Endothelial cell of umbilical vein (primary cell): ENCODE data around the gene RPL18. TPM values are rescaled to one million over a fixed set of nuclear protein-coding genes. Genes with fewer than 3 reads are reported as not detected.

Experiments used
- BruUV-seq: library from RNA; stranded (reverse); fragments of 400-500 nt; replicated peaks from 2 replicates; lab custom pipeline; 2021; lab: Mats Ljungman, UMichigan
- CTCF ChIA-PET: fragments of 300-600, 350-600 bp; sonication (Branson Sonifier 250); formaldehyde crosslinking; loops from one replicate; lab custom pipeline; 2021; ENCODE audit warnings: antibody characterized with exemption, inconsistent platforms; lab: Charles Lee
- POLR2A ChIA-PET: fragments of 300-600, 350-600 bp; sonication (Branson Sonifier 250); formaldehyde crosslinking; loops from one replicate; lab custom pipeline; 2021; ENCODE audit warnings: antibody characterized with exemption, inconsistent platforms; lab: Charles Lee
- DNase-seq: peaks from one replicate; pipeline ENCODE4 v3.0.0-alpha.2; 2011; ENCODE audit warnings: low read depth, low spot score
- FAIRE-seq: peaks from 2 replicates; lab custom pipeline; 2011; peaks lifted over from hg19 to GRCh38; lab: Jason Lieb, UNC
- H2AFZ ChIP-seq: 2 replicates; pipeline ENCODE4 v1.6.0; 2012; ENCODE audit warnings: low read depth, low read length, control low read depth, inconsistent platforms
- H3K27ac ChIP-seq: 2 replicates; pipeline ENCODE4 v1.5.1; 2011; ENCODE audit warnings: low read depth, mild to moderate bottlenecking, control low read depth, low read length, moderate library complexity; ENCODE audit not compliant: insufficient read depth
- H3K27me3 ChIP-seq, 2 experiments: 2 replicates each; pipeline versions ENCODE4 v1.6.0 to v1.6.1; 2011; ENCODE audit warnings: low read length in 2 of 2, mixed read lengths in 1 of 2; ENCODE audit not compliant: control insufficient read depth in 2 of 2, insufficient read depth in 2 of 2
- H3K36me3 ChIP-seq, 2 experiments: 2 replicates in 1 of 2; 3 replicates in 1 of 2; pipeline ENCODE4 v1.5.1; 2011; ENCODE audit warnings: low read length in 2 of 2, mild to moderate bottlenecking in 1 of 2, moderate library complexity in 1 of 2; ENCODE audit not compliant: control insufficient read depth in 2 of 2, insufficient read depth in 2 of 2; ENCODE audit errors: extremely low read depth in 1 of 2
- H3K4me1 ChIP-seq: 3 replicates; pipeline ENCODE4 v1.5.1; 2011; ENCODE audit warnings: mild to moderate bottlenecking, low read length; ENCODE audit not compliant: control insufficient read depth, insufficient read depth; ENCODE audit errors: extremely low read depth
- H3K4me2 ChIP-seq: 2 replicates; pipeline ENCODE4 v1.6.1; 2011; ENCODE audit warnings: low read length, control low read depth, mixed read lengths; ENCODE audit not compliant: insufficient read depth
- H3K4me3 ChIP-seq, 3 experiments: fragments of 200-600 bp in 1 of 3; sonication (generic), shearing (Covaris generic) in 1 of 3; replicated peaks in 1 of 3; 2 replicates each; pipeline ENCODE4 v1.5.1; 2011 to 2016; ENCODE audit warnings: control low read depth in 3 of 3, low read length in 3 of 3, mild to moderate bottlenecking in 2 of 3, inconsistent platforms in 1 of 3, low read depth in 1 of 3, moderate library complexity in 1 of 3; ENCODE audit not compliant: insufficient read depth in 1 of 3
- H3K79me2 ChIP-seq: 2 replicates; pipeline ENCODE4 v1.6.0; 2012; ENCODE audit warnings: low read length, inconsistent platforms; ENCODE audit not compliant: control insufficient read depth, insufficient read depth
- H3K9ac ChIP-seq: replicated peaks from 2 replicates; pipeline ENCODE3; 2011; ENCODE audit warnings: low read length, control low read depth; ENCODE audit not compliant: insufficient read depth; ENCODE audit errors: extremely low read depth
- H3K9me1 ChIP-seq: replicated peaks from 3 replicates; pipeline ENCODE4 v1.6.0; 2011; ENCODE audit warnings: mild to moderate bottlenecking, low read length; ENCODE audit not compliant: control insufficient read depth, insufficient read depth; ENCODE audit errors: extremely low read depth
- H3K9me3 ChIP-seq: replicated peaks from 2 replicates; pipeline ENCODE4 v1.5.1; 2012; ENCODE audit warnings: low read length, inconsistent platforms; ENCODE audit not compliant: control insufficient read depth, insufficient read depth
- H4K20me1 ChIP-seq: replicated peaks from 2 replicates; pipeline ENCODE3; 2011; ENCODE audit warnings: mild to moderate bottlenecking, low read length; ENCODE audit not compliant: control insufficient read depth, insufficient read depth; ENCODE audit errors: extremely low read depth
- CTCF ChIP-seq, 2 donors: IDR thresholded peaks; 1 replicate in 1 of 2; 2 replicates in 1 of 2; pipeline ENCODE4 v1.5.1; 2011; ENCODE audit warnings: low read length in 2 of 2, mild to moderate bottlenecking in 2 of 2, moderate library complexity in 2 of 2, control low read depth in 1 of 2, inconsistent platforms in 1 of 2, low read depth in 1 of 2; ENCODE audit not compliant: insufficient read depth in 1 of 2; ENCODE audit errors: extremely low read depth in 1 of 2
- EZH2 ChIP-seq: IDR thresholded peaks from 2 replicates; pipeline ENCODE4 v1.6.1; 2012; ENCODE audit warnings: borderline replicate concordance, low read depth, mild to moderate bottlenecking, moderate library complexity, low read length, inconsistent platforms; ENCODE audit not compliant: severe bottlenecking
- FOS ChIP-seq: IDR thresholded peaks from 2 replicates; pipeline ENCODE4 v1.6.1; 2011; ENCODE audit warnings: mild to moderate bottlenecking, low read length, moderate library complexity, borderline replicate concordance; ENCODE audit not compliant: insufficient read depth
- GATA2 ChIP-seq: IDR thresholded peaks from 2 replicates; pipeline ENCODE4 v1.7.0; 2011; ENCODE audit warnings: low read depth, mild to moderate bottlenecking, moderate library complexity, mixed read lengths, low read length; ENCODE audit not compliant: insufficient read length, insufficient read depth
- JUN ChIP-seq: IDR thresholded peaks from 2 replicates; pipeline ENCODE4 v1.6.1; 2011; ENCODE audit warnings: borderline replicate concordance, low read depth; ENCODE audit not compliant: insufficient read length, insufficient read depth
- MYC ChIP-seq: IDR thresholded peaks from one replicate; pipeline ENCODE4 v1.6.1; 2011; ENCODE audit warnings: mild to moderate bottlenecking, low read depth, low read length
- POLR2A ChIP-seq: IDR thresholded peaks from 2 replicates; pipeline ENCODE4 v1.6.1; 2012; ENCODE audit warnings: low read depth, mild to moderate bottlenecking, control low read depth, low read length
- POLR2AphosphoS5 ChIP-seq: IDR thresholded peaks from 2 replicates; pipeline ENCODE4 v1.6.1; 2012; ENCODE audit warnings: low read depth, mild to moderate bottlenecking, control low read depth, low read length, moderate library complexity; ENCODE audit not compliant: insufficient read depth
- dilution Hi-C: fragments of 300-500 bp; cut with MboI; formaldehyde crosslinking; loops from one replicate; pipeline ENCODE4 v1.15.0; 2019; ENCODE audit warnings: low sequenced_read_pairs; ENCODE audit not compliant: extremely low pct_ligation_motif_present
- intact Hi-C: fragments of 100-400 bp; cut with micrococcal nuclease; formaldehyde crosslinking; loops from one replicate; pipeline ENCODE4 v1.10.0; 2022
- polyA plus RNA-seq, 4 experiments: library from polyadenylated mRNA; depleted of rRNA in 3 of 4; stranded (reverse) in 3 of 4; unstranded in 1 of 4; fragments of >200 nt; gene quantifications; 2 replicates each; pipeline versions ENCODE4 v1.2.1 to v1.2.3, GENCODE V29; 2011 to 2012; ENCODE audit warnings: missing spikeins in 1 of 4
- total RNA-seq: library from RNA; stranded (reverse); gene quantifications from 2 replicates; pipeline ENCODE4 v1.2.3, GENCODE V29; 2021
- TF ChIP-seq, protein P1 (sequence below): IDR thresholded peaks from 2 replicates; pipeline ENCODE4 v1.6.1; 2011; ENCODE audit not compliant: insufficient read depth, insufficient read length

RPL18 gene
- total and polyA plus RNA-seq, 2 donors (not counting 3 experiments of a cell fraction or from before 2014, with no cell fraction given) = 1,407 to 2,154 TPM

- TF ChIP-seq CTCF (IDR thresholded peaks at IDR 0.05; ENCODE audit: extremely low read depth in 1 of 2, insufficient read depth in 1 of 2, low read depth in 1 of 2, low read length in 2 of 2) (no peak), MYC (no peak), JUN (no peak), POLR2A (no peak), FOS (no peak), GATA2 (no peak), POLR2AphosphoS5 (no peak), EZH2 (no peak)
- TF ChIP-seq, protein P1, sequence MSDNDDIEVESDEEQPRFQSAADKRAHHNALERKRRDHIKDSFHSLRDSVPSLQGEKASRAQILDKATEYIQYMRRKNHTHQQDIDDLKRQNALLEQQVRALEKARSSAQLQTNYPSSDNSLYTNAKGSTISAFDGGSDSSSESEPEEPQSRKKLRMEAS = no peak
- H4K20me1 ChIP-seq = no peaks in the 10 kb centered on the region
- H3K4me1 ChIP-seq = peaks cover 9% of the 10 kb centered on the region
- H3K9ac ChIP-seq = no peak overlapping the region
- H3K9me3 ChIP-seq = no peaks in the 10 kb centered on the region
- H3K27me3 ChIP-seq = peaks cover 2% of the 10 kb centered on the region in 2 experiments
- H3K4me3 ChIP-seq = no peak overlapping the region
- H3K27ac ChIP-seq = no peak overlapping the region
- DNase-seq (no peak), FAIRE-seq (no peak)
- intact Hi-C loops = no loop called here
- H3K36me3 ChIP-seq = no peaks in the 10 kb centered on the region
- H3K4me2 ChIP-seq = no peak overlapping the region
- dilution Hi-C loops = no loop called here
- H3K79me2 ChIP-seq = no peaks in the 10 kb centered on the region
- ChIA-PET POLR2A (no interaction called here), CTCF (no interaction called here)
- H2AFZ ChIP-seq = no peak overlapping the region
- BruUV-seq = no TSS peak
- H3K9me1 ChIP-seq = no peaks in the 10 kb centered on the region
Measured at GRCh38 chr19:48642862-48643261, 23.9 kb upstream of the RPL18 start.
